ENCODE measurements around the gene C6orf132. TPM values are rescaled to one million over a fixed set of nuclear protein-coding genes. Genes with fewer than 3 reads are reported as not detected.

C6orf132 gene
- total RNA-seq, 2 donors from 2014 or later = 35.1 to 42.3 TPM

DNA sequence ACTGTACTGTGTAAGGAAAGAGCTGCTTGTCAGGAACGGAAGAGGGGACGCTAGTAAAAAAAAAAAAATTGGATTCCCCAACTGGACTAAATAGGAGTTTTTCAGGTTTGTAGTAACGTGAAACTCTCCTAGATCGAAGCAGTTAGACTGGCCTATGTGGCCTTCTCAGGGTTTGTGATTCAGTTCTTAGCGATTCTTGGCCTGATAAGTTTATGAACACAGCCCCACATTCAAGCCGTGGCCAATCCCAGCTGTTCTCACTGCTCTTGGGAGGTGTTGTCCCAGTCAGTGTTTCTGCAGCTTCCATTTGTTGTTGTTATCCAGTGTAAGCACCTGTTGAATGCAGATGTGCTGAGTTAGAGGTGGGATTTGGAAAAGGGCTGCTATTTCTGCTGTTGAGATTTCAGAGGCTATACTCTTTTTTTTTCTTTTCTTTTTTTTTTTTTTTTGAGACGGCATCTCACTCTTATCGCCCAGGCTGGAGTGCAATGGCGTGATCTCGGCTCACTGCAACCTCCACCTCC is 62.4 kb downstream of the C6orf132 start:
- H3K27ac ChIP-seq = no peak overlapping the region
- intact Hi-C loops (cut with DNase I) = no loop called here
- H3K36me3 ChIP-seq = no peaks in the 10 kb centered on the region
- no peaks in the 10 kb centered on the region for H3K27me3 ChIP-seq
- no peak for DNase-seq
- no peak overlapping the region for H3K9ac ChIP-seq (ENCODE audit: low read depth in 2 of 2, low read length in 2 of 2)
- H3K9me3 ChIP-seq = no peaks in the 10 kb centered on the region
- TF ChIP-seq, protein P1, sequence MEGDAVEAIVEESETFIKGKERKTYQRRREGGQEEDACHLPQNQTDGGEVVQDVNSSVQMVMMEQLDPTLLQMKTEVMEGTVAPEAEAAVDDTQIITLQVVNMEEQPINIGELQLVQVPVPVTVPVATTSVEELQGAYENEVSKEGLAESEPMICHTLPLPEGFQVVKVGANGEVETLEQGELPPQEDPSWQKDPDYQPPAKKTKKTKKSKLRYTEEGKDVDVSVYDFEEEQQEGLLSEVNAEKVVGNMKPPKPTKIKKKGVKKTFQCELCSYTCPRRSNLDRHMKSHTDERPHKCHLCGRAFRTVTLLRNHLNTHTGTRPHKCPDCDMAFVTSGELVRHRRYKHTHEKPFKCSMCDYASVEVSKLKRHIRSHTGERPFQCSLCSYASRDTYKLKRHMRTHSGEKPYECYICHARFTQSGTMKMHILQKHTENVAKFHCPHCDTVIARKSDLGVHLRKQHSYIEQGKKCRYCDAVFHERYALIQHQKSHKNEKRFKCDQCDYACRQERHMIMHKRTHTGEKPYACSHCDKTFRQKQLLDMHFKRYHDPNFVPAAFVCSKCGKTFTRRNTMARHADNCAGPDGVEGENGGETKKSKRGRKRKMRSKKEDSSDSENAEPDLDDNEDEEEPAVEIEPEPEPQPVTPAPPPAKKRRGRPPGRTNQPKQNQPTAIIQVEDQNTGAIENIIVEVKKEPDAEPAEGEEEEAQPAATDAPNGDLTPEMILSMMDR (IDR thresholded peaks at IDR 0.05) = no peak
- H3K4me3 ChIP-seq = no peak overlapping the region
- H3K4me1 ChIP-seq = no peaks in the 10 kb centered on the region

DNA sequence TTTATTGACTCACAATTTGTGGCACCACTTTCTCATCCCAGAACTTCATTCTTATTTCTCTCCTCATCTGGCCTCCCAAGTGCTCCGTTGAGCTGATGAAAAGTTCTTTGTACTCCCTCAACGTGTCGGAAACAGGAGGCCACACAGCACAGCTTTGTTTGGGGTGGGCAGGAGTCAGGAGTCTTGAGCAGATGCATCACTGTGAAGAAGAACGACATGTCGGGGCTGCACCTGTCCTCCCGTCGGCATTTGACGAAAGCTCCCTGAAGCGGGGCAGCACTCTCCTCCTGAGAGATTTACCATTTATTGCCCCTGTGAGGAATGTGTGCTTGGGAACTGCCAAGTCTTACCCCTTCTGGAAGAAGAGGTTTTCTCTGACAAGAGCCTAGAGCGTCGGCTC is 64.0 kb downstream of the C6orf132 start:
- H3K36me3 ChIP-seq = no peaks in the 10 kb centered on the region
- intact Hi-C loops (cut with DNase I) = no loop called here

DNA sequence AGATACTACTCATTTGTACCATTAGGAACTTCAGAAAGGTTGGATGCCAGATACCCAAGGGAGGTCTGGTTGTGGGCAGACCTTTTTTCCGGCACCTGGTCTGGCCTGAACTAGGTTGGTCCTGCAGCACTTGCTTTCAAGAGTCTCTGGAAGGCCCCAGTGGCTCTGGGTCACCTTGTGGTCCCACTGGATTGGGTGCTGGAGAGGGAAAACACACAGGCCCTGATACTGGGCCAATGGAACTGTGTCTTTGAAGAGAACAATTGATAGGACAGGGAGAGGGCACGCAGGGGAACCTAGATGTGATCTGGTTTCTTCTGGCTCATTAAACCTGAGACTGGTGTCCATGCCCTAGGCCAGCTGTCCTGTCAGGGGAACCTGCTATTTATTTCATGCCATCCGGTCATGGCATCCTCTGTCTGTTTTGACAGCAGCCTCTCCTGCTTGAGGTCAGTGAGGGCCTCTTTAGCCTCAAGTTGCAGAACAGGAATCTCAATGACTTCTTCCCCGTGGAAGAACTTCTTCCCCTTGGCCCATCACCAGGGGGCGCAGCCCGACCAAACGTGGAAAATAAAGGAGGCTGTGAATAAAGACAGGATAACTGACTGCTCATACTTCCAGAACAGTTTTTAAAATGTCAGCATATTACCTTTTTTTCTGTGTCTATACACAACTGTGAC is 67.1 kb downstream of the C6orf132 start:
- Histone ChIP-seq H3K36me3 (no peaks in the 10 kb centered on the region), H3K9me3 (no peaks in the 10 kb centered on the region), H3K27ac (no peak overlapping the region), H3K27me3 (no peaks in the 10 kb centered on the region), H3K4me1 (no peaks in the 10 kb centered on the region), H3K9ac (ENCODE audit: low read depth in 2 of 2, low read length in 2 of 2) (no peak overlapping the region), H3K4me3 (no peak overlapping the region)
- DNase-seq = peak; percentile 88
- intact Hi-C loops (cut with DNase I) = loop anchor here (1.0 to 2.0 kb wide), 2 partner anchors 91 to 140 kb away; no protein-coding TSS in a partner anchor
- TF ChIP-seq, protein P1 (IDR thresholded peaks at IDR 0.05) = peak; percentile 67

More for the DNA sequence above, 64.0 kb downstream of the C6orf132 start:
- H3K9me3 ChIP-seq = no peaks in the 10 kb centered on the region
- no peak overlapping the region for H3K9ac ChIP-seq (ENCODE audit: low read depth in 2 of 2, low read length in 2 of 2)
- H3K27me3 ChIP-seq = no peaks in the 10 kb centered on the region
- no peak for DNase-seq
- H3K4me3 ChIP-seq = no peak overlapping the region
- TF ChIP-seq, protein P1 (IDR thresholded peaks at IDR 0.05) = no peak
- no peak overlapping the region for H3K27ac ChIP-seq
- H3K4me1 ChIP-seq = no peaks in the 10 kb centered on the region

DNA sequence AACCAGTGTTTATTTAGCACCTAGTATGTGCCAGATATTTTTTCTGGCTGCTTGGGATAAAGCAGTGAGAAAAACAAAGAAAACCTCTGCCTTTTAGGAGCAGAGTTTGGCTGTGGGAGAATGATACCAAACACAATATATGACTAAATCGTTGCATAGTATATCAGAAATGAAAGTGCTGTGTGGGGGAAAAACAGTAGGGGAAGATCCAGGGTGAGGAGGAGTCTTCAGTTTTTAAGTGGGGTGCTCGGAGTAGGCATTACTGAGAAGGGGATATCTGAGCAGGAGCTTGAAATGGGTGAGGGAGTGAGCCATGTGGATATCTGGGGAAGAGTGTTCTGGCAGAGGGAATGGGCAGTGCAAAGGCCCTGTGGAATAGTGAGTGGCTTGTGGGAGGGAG is 69.1 kb downstream of the C6orf132 start:
- intact Hi-C loops (cut with DNase I) = no loop called here
- H3K9me3 ChIP-seq = no peaks in the 10 kb centered on the region
- no peaks in the 10 kb centered on the region for H3K36me3 ChIP-seq
- TF ChIP-seq, protein P1 (IDR thresholded peaks at IDR 0.05) = no peak
- no peak overlapping the region for H3K4me3 ChIP-seq
- H3K4me1 ChIP-seq = no peaks in the 10 kb centered on the region
- no peak overlapping the region for H3K9ac ChIP-seq (ENCODE audit: low read depth in 2 of 2, low read length in 2 of 2)
- H3K27me3 ChIP-seq = no peaks in the 10 kb centered on the region
- H3K27ac ChIP-seq = no peak overlapping the region
- no peak for DNase-seq

DNA sequence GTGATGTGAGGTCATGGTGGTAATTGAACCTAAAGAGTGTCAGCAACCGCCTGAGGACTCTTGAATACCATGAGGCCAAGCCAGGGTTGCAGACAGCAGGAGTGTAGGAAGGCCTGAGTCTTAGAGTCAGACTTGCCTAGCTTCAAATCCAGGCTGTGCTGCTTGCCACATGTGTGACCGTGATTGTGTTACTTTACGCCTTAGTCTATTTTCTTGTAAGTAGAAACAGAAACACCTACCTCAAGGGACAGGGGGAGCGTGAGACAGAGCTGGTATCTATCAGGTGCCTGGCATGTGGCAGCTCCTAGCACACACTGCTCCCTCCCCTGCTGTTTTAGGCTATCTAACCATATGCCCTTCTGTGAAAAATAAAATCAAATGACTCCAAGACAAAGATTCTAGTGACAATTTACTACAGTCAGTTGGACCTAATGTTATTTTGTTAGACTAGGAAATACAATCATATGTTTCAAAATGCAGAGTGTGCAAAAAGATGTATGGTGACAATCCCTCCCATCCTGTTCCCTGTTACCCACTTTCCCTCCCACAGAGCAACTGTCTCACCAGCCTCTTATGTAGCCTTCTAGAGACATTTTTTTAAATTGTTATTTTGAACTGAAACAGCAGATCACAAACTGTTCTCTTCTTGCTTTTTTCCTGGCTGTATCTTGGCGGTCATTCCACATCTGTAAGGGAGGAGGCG is 70.4 kb downstream of the C6orf132 start:
- Histone ChIP-seq H3K27me3 (no peaks in the 10 kb centered on the region), H3K4me1 (no peaks in the 10 kb centered on the region), H3K36me3 (no peaks in the 10 kb centered on the region), H3K4me3 (no peak overlapping the region), H3K27ac (no peak overlapping the region), H3K9ac (ENCODE audit: low read depth in 2 of 2, low read length in 2 of 2) (no peak overlapping the region), H3K9me3 (no peaks in the 10 kb centered on the region)
- TF ChIP-seq, protein P1 (IDR thresholded peaks at IDR 0.05) = no peak
- no peak for DNase-seq
- intact Hi-C loops (cut with DNase I) = no loop called here

Data from colonic mucosa (tissue), 4 donors.